GM23338 (cell line): ENCODE results near the gene COL9A2. TPM values are rescaled to one million over a fixed set of nuclear protein-coding genes. Genes with fewer than 3 reads are reported as not detected.

Experiments used
- ATAC-seq: fragments of 200-7000 bp; cut with Tn5 transposase; 3 replicates; pipeline ENCODE4 v1.9.1; 2020
- DNase-seq: peaks from one replicate; pipeline ENCODE4 v3.0.0-alpha.2; 2015; ENCODE audit warnings: low spot score
- H2AFZ ChIP-seq: fragments of 200-600 bp; sonication (generic); 2 replicates; pipeline ENCODE4 v1.8.0; 2016; ENCODE audit warnings: antibody characterized with exemption, mild to moderate bottlenecking, moderate library complexity
- H3F3A ChIP-seq: fragments of 200-600 bp; sonication (generic); replicated peaks from 2 replicates; pipeline ENCODE4 v1.8.0; 2017; ENCODE audit warnings: antibody characterized with exemption, mixed run types, low read depth
- H3K27ac ChIP-seq: fragments of 200-600 bp; sonication (generic); 2 replicates; pipeline ENCODE4 v1.6.1; 2016; ENCODE audit warnings: low read depth
- H3K27me3 ChIP-seq: fragments of 200-600 bp; sonication (generic); 2 replicates; pipeline ENCODE4 v1.8.0; 2016; ENCODE audit warnings: mild to moderate bottlenecking, mixed run types, moderate library complexity; ENCODE audit not compliant: insufficient read depth
- H3K36me3 ChIP-seq: fragments of 200-600 bp; sonication (generic); 2 replicates; pipeline ENCODE4 v1.8.0; 2016; ENCODE audit warnings: mild to moderate bottlenecking; ENCODE audit not compliant: insufficient read depth
- H3K4me1 ChIP-seq: fragments of 200-600 bp; sonication (generic); 2 replicates; pipeline ENCODE4 v1.8.0; 2016; ENCODE audit warnings: mild to moderate bottlenecking, moderate library complexity; ENCODE audit not compliant: insufficient read depth
- H3K4me2 ChIP-seq: fragments of 200-600 bp; sonication (generic); 2 replicates; pipeline ENCODE4 v1.7.1; 2017; ENCODE audit warnings: mixed run types
- H3K4me3 ChIP-seq: fragments of 200-600 bp; sonication (generic); 2 replicates; pipeline ENCODE4 v1.6.1; 2016; ENCODE audit warnings: mixed run types
- H3K79me2 ChIP-seq: fragments of 200-600 bp; sonication (generic); replicated peaks from 2 replicates; pipeline ENCODE4 v1.8.0; 2017; ENCODE audit warnings: mild to moderate bottlenecking; ENCODE audit not compliant: insufficient read depth
- H3K9me2 ChIP-seq: fragments of 200-600 bp; sonication (generic); 2 replicates; pipeline ENCODE4 v1.8.0; 2017; ENCODE audit not compliant: insufficient read depth
- H4K20me1 ChIP-seq: fragments of 200-600 bp; sonication (generic); replicated peaks from 2 replicates; pipeline ENCODE4 v1.8.0; 2017; ENCODE audit warnings: mild to moderate bottlenecking; ENCODE audit not compliant: insufficient read depth
- H3K27ac Mint-ChIP-seq: 2 replicates; pipeline ENCODE4 v1.8.0; 2020; ENCODE audit warnings: inconsistent platforms, mild to moderate bottlenecking, moderate library complexity, mixed read lengths
- H3K27me3 Mint-ChIP-seq: 3 replicates; pipeline ENCODE4 v1.8.0; 2022; ENCODE audit warnings: low read depth, mild to moderate bottlenecking, moderate library complexity, mixed read lengths, inconsistent platforms; ENCODE audit not compliant: insufficient read depth, poor library complexity
- H3K36me3 Mint-ChIP-seq: 3 replicates; pipeline ENCODE4 v1.8.0; 2021; ENCODE audit warnings: low read depth, mild to moderate bottlenecking, inconsistent platforms, moderate library complexity, mixed read lengths
- H3K4me1 Mint-ChIP-seq: 3 replicates; pipeline ENCODE4 v1.8.0; 2020; ENCODE audit warnings: mild to moderate bottlenecking, inconsistent platforms, mixed read lengths
- H3K4me3 Mint-ChIP-seq: 3 replicates; pipeline ENCODE4 v1.8.0; 2021; ENCODE audit warnings: moderate library complexity, mild to moderate bottlenecking, inconsistent platforms, mixed read lengths
- H3K9me3 Mint-ChIP-seq: 3 replicates; pipeline ENCODE4 v1.8.0; 2020; ENCODE audit warnings: moderate library complexity, mild to moderate bottlenecking, inconsistent platforms, mixed read lengths
- CREB1 ChIP-seq: fragments of 250-450 bp; sonication (Bioruptor Pico); IDR thresholded peaks from 2 replicates; pipeline ENCODE4 v1.5.0; 2020; ENCODE audit warnings: low read depth, mild to moderate bottlenecking, moderate library complexity
- CTCF ChIP-seq, 2 experiments: fragments of 200-600 bp in 1 of 2; sonication (generic) in 1 of 2; conservative IDR thresholded peaks; 2 replicates each; pipeline versions ENCODE4 v1.5.1 to v1.6.1; 2016 to 2017; ENCODE audit warnings: antibody characterized with exemption in 2 of 2, low read depth in 2 of 2, mild to moderate bottlenecking in 2 of 2, moderate library complexity in 1 of 2
- ETS1 ChIP-seq: IDR thresholded peaks from 2 replicates; pipeline ENCODE4 v1.6.1; 2016; ENCODE audit warnings: antibody characterized with exemption
- EZH2 ChIP-seq: fragments of 200-600 bp; sonication (generic); IDR thresholded peaks from one replicate; pipeline ENCODE4 v1.8.0; 2017; ENCODE audit warnings: antibody characterized with exemption, mild to moderate bottlenecking, low read depth; ENCODE audit not compliant: unreplicated experiment
- EZH2phosphoT487 ChIP-seq: fragments of 200-600 bp; sonication (generic); IDR thresholded peaks from one replicate; pipeline ENCODE4 v1.8.1; 2018; ENCODE audit warnings: antibody characterized with exemption; ENCODE audit not compliant: unreplicated experiment
- JUNB ChIP-seq: IDR thresholded peaks from one replicate; pipeline ENCODE4 v1.6.1; 2016; ENCODE audit warnings: antibody characterized with exemption; ENCODE audit not compliant: unreplicated experiment
- NANOG ChIP-seq: IDR thresholded peaks from 2 replicates; pipeline ENCODE4 v1.6.1; 2016; ENCODE audit warnings: antibody characterized with exemption, borderline replicate concordance
- POLR2AphosphoS5 ChIP-seq: IDR thresholded peaks from 2 replicates; pipeline ENCODE4 v1.6.1; 2016; ENCODE audit warnings: antibody characterized with exemption, low read depth
- REST ChIP-seq: IDR thresholded peaks from one replicate; pipeline ENCODE4 v1.6.1; 2018; ENCODE audit warnings: antibody characterized with exemption; ENCODE audit not compliant: unreplicated experiment
- STAT1 ChIP-seq: IDR thresholded peaks from one replicate; pipeline ENCODE4 v1.6.1; 2016; ENCODE audit warnings: antibody characterized with exemption; ENCODE audit not compliant: unreplicated experiment
- ZNF114 ChIP-seq: fragments of 250-450 bp; sonication (Bioruptor Pico); IDR thresholded peaks from 2 replicates; pipeline ENCODE4 v1.5.0; 2020; ENCODE audit warnings: mild to moderate bottlenecking, moderate library complexity
- ZNF331 ChIP-seq: fragments of 250-450 bp; sonication (Bioruptor Pico); IDR thresholded peaks from 2 replicates; pipeline ENCODE4 v1.5.0; 2020; ENCODE audit warnings: low read depth, mild to moderate bottlenecking, moderate library complexity
- ZNF462 ChIP-seq: fragments of 250-450 bp; sonication (Bioruptor Pico); IDR thresholded peaks from 2 replicates; pipeline ENCODE4 v1.5.0; 2020; ENCODE audit warnings: mild to moderate bottlenecking, moderate library complexity
- polyA plus RNA-seq: library from polyadenylated mRNA; unstranded; fragments of >200 nt; fragmentation: Nextera tagmentation; extraction: Ambion mirVana; gene quantifications from 2 replicates; pipeline ENCODE4 v1.2.1, GENCODE V29; 2016
- total RNA-seq: library from RNA; depleted of rRNA; stranded (reverse); fragments of >200 nt; shearing (Covaris generic); gene quantifications from 2 replicates; pipeline ENCODE4 v1.2.3, GENCODE V29; 2014

COL9A2 gene
- total and polyA plus RNA-seq, 2 experiments from 2014 or later, result 2.6 to 2.8 TPM

GRCh38 chr1:40255231-40255630 is 61.9 kb downstream of the COL9A2 start:
- Mint-ChIP-seq H3K9me3 (no peaks in the 10 kb centered on the region), H3K27ac (no peak overlapping the region), H3K4me1 (peaks cover 4% of the 10 kb centered on the region; the same call in 1 of the 3 replicates), H3K27me3 (peaks cover 7% of the 10 kb centered on the region), H3K36me3 (peaks cover 2% of the 10 kb centered on the region; the same call in 2 of the 3 replicates), H3K4me3 (no peak overlapping the region; the same call in 2 of the 3 replicates)
- H2AFZ ChIP-seq, result no peak overlapping the region
- no peak overlapping the region for H3K4me3 ChIP-seq
- H3K4me1 ChIP-seq, result peaks cover 8% of the 10 kb centered on the region; the same call in 1 of the 2 replicates
- no peak for DNase-seq
- peaks cover 31% of the 10 kb centered on the region for H3K79me2 ChIP-seq
- H3F3A ChIP-seq, result no peaks in the 10 kb centered on the region; the same call in 1 of the 2 replicates
- no peak for TF ChIP-seq STAT1
- no peak for TF ChIP-seq ETS1
- no peak for TF ChIP-seq ZNF114 (CRISPR knock-in tag)
- no peak for TF ChIP-seq ZNF331 (CRISPR knock-in tag)
- no peak for TF ChIP-seq EZH2
- TF ChIP-seq CTCF (conservative IDR thresholded peaks at IDR 0.05; ENCODE audit: low read depth in 2 of 2), result no peak
- TF ChIP-seq NANOG, result no peak
- no peak for TF ChIP-seq JUNB
- TF ChIP-seq CREB1 (CRISPR knock-in tag), result no peak
- TF ChIP-seq POLR2AphosphoS5, result no peak
- no peak for TF ChIP-seq ZNF462 (CRISPR knock-in tag)
- no peak for TF ChIP-seq REST
- no peak for TF ChIP-seq EZH2phosphoT487
- H4K20me1 ChIP-seq, result 0 out of 2 replicates have a peak, but pooled peaks cover under 1% of the 10 kb centered on the region
- H3K4me2 ChIP-seq, result no peak overlapping the region
- H3K27ac ChIP-seq, result no peak overlapping the region
- H3K36me3 ChIP-seq, result peaks cover under 1% of the 10 kb centered on the region; the same call in 1 of the 2 replicates
- no peaks in the 10 kb centered on the region for H3K9me2 ChIP-seq
- no peaks in the 10 kb centered on the region for H3K27me3 ChIP-seq
- ATAC-seq, result no peak
